Left hindlimb (tissue), 1 donor: Measurements from ENCODE around the gene RAB7A.
"Not testable (repeated sequence)": the region's sequence is repeated elsewhere in the genome, so short reads cannot be mapped to it uniquely, and the experiment has no call there.

Experiments
- DNase-seq: peaks from one replicate; pipeline ENCODE4 v3.0.0-alpha.2; 2018

RAB7A gene

GRCh38 chr3:128760881-128761280 is 34.9 kb downstream of the RAB7A start:
- DNase-seq = no peak

GRCh38 chr3:128761392-128761791 is 35.4 kb downstream of the RAB7A start:
- DNase-seq = no peak

- no peak for DNase-seq
Measured at GRCh38 chr3:128763967-128764366, 38.0 kb downstream of the RAB7A start.

- no peak for DNase-seq
Measured at GRCh38 chr3:128764863-128765262, 38.9 kb downstream of the RAB7A start.

GRCh38 chr3:128767094-128767750 is 41.2 kb downstream of the RAB7A start:
- no peak for DNase-seq

- DNase-seq = no peak
Measured at GRCh38 chr3:128768471-128768870, 42.5 kb downstream of the RAB7A start.

- no peak for DNase-seq
Measured at GRCh38 chr3:128770387-128770786, 44.4 kb downstream of the RAB7A start.

GRCh38 chr3:128773189-128773588 is 47.2 kb downstream of the RAB7A start:
- DNase-seq = not testable (repeated sequence)

- not testable (repeated sequence) for DNase-seq
Measured at GRCh38 chr3:128773592-128773991, 47.6 kb downstream of the RAB7A start.

- no peak for DNase-seq
Measured at GRCh38 chr3:128775241-128775640, 49.3 kb downstream of the RAB7A start.

- no peak for DNase-seq
Measured at GRCh38 chr3:128775906-128776542, 50.0 kb downstream of the RAB7A start.

- no peak for DNase-seq
Measured at GRCh38 chr3:128780101-128780837, 54.3 kb downstream of the RAB7A start.

- no peak for DNase-seq
Measured at GRCh38 chr3:128781164-128781563, 55.2 kb downstream of the RAB7A start.

GRCh38 chr3:128782282-128783146 is 56.5 kb downstream of the RAB7A start:
- DNase-seq = no peak

GRCh38 chr3:128783774-128784173 is 57.8 kb downstream of the RAB7A start:
- no peak for DNase-seq

- DNase-seq = no peak
Measured at GRCh38 chr3:128784232-128784631, 58.2 kb downstream of the RAB7A start.

GRCh38 chr3:128784843-128785242 is 58.9 kb downstream of the RAB7A start:
- no peak for DNase-seq

GRCh38 chr3:128786434-128787020 is 60.5 kb downstream of the RAB7A start:
- no peak for DNase-seq

GRCh38 chr3:128787256-128788253 is 61.6 kb downstream of the RAB7A start:
- DNase-seq = no peak

- no peak for DNase-seq
Measured at GRCh38 chr3:128788268-128788869, 62.4 kb downstream of the RAB7A start.
